Type B pancreatic cell (in vitro differentiated cells): Measurements from ENCODE around the gene IQCK. TPM values are rescaled to one million over a fixed set of nuclear protein-coding genes. Genes with fewer than 3 reads are reported as not detected.

Experiments
- DNase-seq: peaks from one replicate; pipeline ENCODE4 v3.0.0; 2021; ENCODE audit warnings: mixed read lengths; ENCODE audit not compliant: unreplicated experiment; ENCODE audit errors: extremely low spot score
- H3K27ac Mint-ChIP-seq: 2 replicates; pipeline ENCODE4 v1.8.0; 2021; ENCODE audit warnings: mild to moderate bottlenecking, mixed read lengths
- H3K27me3 Mint-ChIP-seq: 2 replicates; pipeline ENCODE4 v1.8.0; 2021; ENCODE audit warnings: mixed read lengths
- H3K36me3 Mint-ChIP-seq: 2 replicates; pipeline ENCODE4 v1.8.0; 2021; ENCODE audit warnings: mixed read lengths
- H3K4me1 Mint-ChIP-seq: one replicate; pipeline ENCODE4 v1.8.0; 2021; ENCODE audit warnings: mixed read lengths; ENCODE audit not compliant: unreplicated experiment
- H3K4me3 Mint-ChIP-seq: 2 replicates; pipeline ENCODE4 v1.8.0; 2021; ENCODE audit warnings: mild to moderate bottlenecking, mixed read lengths
- H3K9me3 Mint-ChIP-seq: 2 replicates; pipeline ENCODE4 v1.8.0; 2021; ENCODE audit warnings: mixed read lengths
- CTCF ChIP-seq: fragments of 200-600 bp; sonication (generic); conservative IDR thresholded peaks from 2 replicates; pipeline ENCODE4 v1.5.0; 2021; ENCODE audit warnings: antibody characterized with exemption, mild to moderate bottlenecking
- total RNA-seq: library from RNA; stranded (reverse); gene quantifications from 2 replicates; pipeline ENCODE4 v1.2.1, GENCODE V29; 2021; ENCODE audit warnings: low replicate concordance

IQCK gene
- total RNA-seq, 1 donor from 2014 or later = 23.0 TPM

- Mint-ChIP-seq H3K27ac (no peak overlapping the region), H3K27me3 (no peaks in the 10 kb centered on the region), H3K36me3 (peaks cover 4% of the 10 kb centered on the region), H3K4me3 (no peak overlapping the region), H3K4me1 (peaks cover 13% of the 10 kb centered on the region), H3K9me3 (no peaks in the 10 kb centered on the region)
- DNase-seq = no peak
- TF ChIP-seq CTCF = no peak
These were observed 132.2 kb downstream of the IQCK start for GRCh38 chr16:19850131-19850817.

GRCh38 chr16:19851476-19851875, 133.4 kb downstream of the IQCK start:
- no peak overlapping the region for H3K4me3 Mint-ChIP-seq
- peaks cover 22% of the 10 kb centered on the region for H3K4me1 Mint-ChIP-seq
- TF ChIP-seq CTCF = no peak
- H3K27me3 Mint-ChIP-seq = no peaks in the 10 kb centered on the region
- no peaks in the 10 kb centered on the region for H3K9me3 Mint-ChIP-seq
- no peak for DNase-seq
- peaks cover 11% of the 10 kb centered on the region for H3K36me3 Mint-ChIP-seq
- H3K27ac Mint-ChIP-seq = no peak overlapping the region

GRCh38 chr16:19853132-19853741, 135.2 kb downstream of the IQCK start:
- TF ChIP-seq CTCF = no peak
- H3K4me3 Mint-ChIP-seq = no peak overlapping the region
- no peaks in the 10 kb centered on the region for H3K27me3 Mint-ChIP-seq
- H3K4me1 Mint-ChIP-seq = peaks cover 29% of the 10 kb centered on the region
- H3K9me3 Mint-ChIP-seq = no peaks in the 10 kb centered on the region
- peaks cover 19% of the 10 kb centered on the region for H3K36me3 Mint-ChIP-seq
- no peak overlapping the region for H3K27ac Mint-ChIP-seq
- DNase-seq = no peak

GRCh38 chr16:19853742-19854542, 135.9 kb downstream of the IQCK start:
- no peak overlapping the region for H3K4me3 Mint-ChIP-seq
- peaks cover 30% of the 10 kb centered on the region for H3K4me1 Mint-ChIP-seq

GRCh38 chr16:19854543-19854876, 136.4 kb downstream of the IQCK start:
- peaks cover 20% of the 10 kb centered on the region for H3K36me3 Mint-ChIP-seq
- DNase-seq = no peak
- no peaks in the 10 kb centered on the region for H3K9me3 Mint-ChIP-seq
- no peaks in the 10 kb centered on the region for H3K27me3 Mint-ChIP-seq
- peaks cover 30% of the 10 kb centered on the region for H3K4me1 Mint-ChIP-seq
- H3K4me3 Mint-ChIP-seq = no peak overlapping the region
- no peak overlapping the region for H3K27ac Mint-ChIP-seq
- no peak for TF ChIP-seq CTCF

More at GRCh38 chr16:19853742-19854542, 135.9 kb downstream of the IQCK start:
- H3K36me3 Mint-ChIP-seq = peaks cover 20% of the 10 kb centered on the region
- no peak overlapping the region for H3K27ac Mint-ChIP-seq
- no peaks in the 10 kb centered on the region for H3K9me3 Mint-ChIP-seq
- no peaks in the 10 kb centered on the region for H3K27me3 Mint-ChIP-seq
- TF ChIP-seq CTCF = no peak
- DNase-seq = no peak
